ENCODE measurements around the gene ATF6.

DNA sequence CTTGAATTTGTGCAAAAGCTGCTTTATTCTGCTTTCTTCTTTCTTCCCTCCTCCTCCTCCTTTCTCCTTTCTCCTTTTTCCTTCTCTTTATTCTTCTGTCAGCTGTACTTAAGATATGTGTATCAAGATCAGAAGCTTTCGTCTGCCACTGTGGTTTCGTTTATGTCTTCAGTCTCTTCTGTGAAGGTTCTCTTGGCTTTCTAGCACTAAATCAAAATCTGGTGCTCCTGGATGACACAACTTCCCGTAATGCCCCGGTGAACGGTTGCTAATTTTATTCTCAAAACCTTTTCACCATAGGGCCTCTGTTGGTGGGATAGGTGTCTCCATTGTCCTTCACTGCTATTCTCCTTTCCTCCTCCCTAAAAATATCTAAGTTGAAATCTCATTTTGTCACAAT is 5.0 kb downstream of the ATF6 start:
- TF ChIP-seq POLR2AphosphoS5 (IDR thresholded peaks at IDR 0.05; ENCODE audit: low read depth, low read length), result no peak
- TF ChIP-seq ZFX (IDR thresholded peaks at IDR 0.05), result no peak

Data from HCT116 (cell line).